BE2C (cell line): ENCODE measurements around the gene ATP23.

ENCODE experiments used
- DNase-seq: peaks from one replicate; pipeline ENCODE4 v3.0.0-alpha.2; 2020
- H3K27me3 ChIP-seq: fragments of 250-450 bp; sonication (Bioruptor Pico); 2 replicates; pipeline ENCODE4 v1.5.1; 2020; ENCODE audit warnings: mild to moderate bottlenecking
- H3K36me3 ChIP-seq: fragments of 250-450 bp; sonication (Bioruptor Pico); 2 replicates; pipeline ENCODE4 v1.5.1; 2020; ENCODE audit warnings: mild to moderate bottlenecking
- H3K4me1 ChIP-seq: fragments of 250-450 bp; sonication (Bioruptor Pico); 2 replicates; pipeline ENCODE4 v1.5.1; 2020
- H3K4me3 ChIP-seq: 2 replicates; pipeline ENCODE4 v1.5.1; 2011; ENCODE audit warnings: low read depth, low read length
- H3K9me3 ChIP-seq: fragments of 250-450 bp; sonication (Bioruptor Pico); 2 replicates; pipeline ENCODE4 v1.5.1; 2020
- TF ChIP-seq, protein P1 (sequence below): IDR thresholded peaks from 2 replicates; pipeline ENCODE4 v1.5.1; 2012; ENCODE audit warnings: mild to moderate bottlenecking, low read depth, low read length

Gene ATP23

GRCh38 chr12:57940915-57941164 is 527 bp upstream of the ATP23 start:
- H3K4me1 ChIP-seq = no peaks in the 10 kb centered on the region
- no peak for DNase-seq
- H3K36me3 ChIP-seq = no peaks in the 10 kb centered on the region
- no peaks in the 10 kb centered on the region for H3K9me3 ChIP-seq
- H3K27me3 ChIP-seq = no peaks in the 10 kb centered on the region
- peak overlapping the region; percentile 68 for H3K4me3 ChIP-seq
- TF ChIP-seq, protein P1, sequence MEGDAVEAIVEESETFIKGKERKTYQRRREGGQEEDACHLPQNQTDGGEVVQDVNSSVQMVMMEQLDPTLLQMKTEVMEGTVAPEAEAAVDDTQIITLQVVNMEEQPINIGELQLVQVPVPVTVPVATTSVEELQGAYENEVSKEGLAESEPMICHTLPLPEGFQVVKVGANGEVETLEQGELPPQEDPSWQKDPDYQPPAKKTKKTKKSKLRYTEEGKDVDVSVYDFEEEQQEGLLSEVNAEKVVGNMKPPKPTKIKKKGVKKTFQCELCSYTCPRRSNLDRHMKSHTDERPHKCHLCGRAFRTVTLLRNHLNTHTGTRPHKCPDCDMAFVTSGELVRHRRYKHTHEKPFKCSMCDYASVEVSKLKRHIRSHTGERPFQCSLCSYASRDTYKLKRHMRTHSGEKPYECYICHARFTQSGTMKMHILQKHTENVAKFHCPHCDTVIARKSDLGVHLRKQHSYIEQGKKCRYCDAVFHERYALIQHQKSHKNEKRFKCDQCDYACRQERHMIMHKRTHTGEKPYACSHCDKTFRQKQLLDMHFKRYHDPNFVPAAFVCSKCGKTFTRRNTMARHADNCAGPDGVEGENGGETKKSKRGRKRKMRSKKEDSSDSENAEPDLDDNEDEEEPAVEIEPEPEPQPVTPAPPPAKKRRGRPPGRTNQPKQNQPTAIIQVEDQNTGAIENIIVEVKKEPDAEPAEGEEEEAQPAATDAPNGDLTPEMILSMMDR = no peak

DNA sequence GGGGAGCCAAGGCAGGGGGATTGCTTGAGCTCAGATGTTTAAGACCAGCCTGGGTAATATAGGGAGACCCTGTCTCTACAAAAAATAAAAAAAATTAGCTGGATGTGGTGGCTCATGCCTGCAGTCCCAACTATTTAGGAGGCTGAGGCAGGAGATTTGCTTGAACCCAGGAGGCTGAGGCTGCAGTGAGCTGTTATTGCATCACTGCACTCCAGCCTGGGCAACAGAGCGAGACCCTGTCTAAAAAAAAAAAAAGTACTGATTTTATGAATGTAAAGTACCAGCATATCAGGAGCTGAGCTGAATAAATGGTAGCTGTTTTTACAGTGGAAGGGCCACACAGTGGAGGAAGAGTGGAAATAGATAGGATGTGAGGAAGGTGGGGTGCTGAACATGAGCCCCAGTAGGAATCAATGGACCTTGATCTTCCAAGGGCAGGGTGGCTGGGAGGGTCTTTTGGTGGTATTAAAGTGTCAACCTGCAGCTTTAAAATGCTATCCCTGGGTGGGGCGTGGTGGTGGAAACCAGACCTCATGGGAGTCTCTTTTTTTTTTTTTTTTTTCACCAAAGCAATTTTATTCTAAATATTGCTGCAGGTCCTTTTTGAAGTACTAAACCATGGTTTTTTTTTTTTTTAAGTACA is 2.2 kb downstream of the ATP23 start:
- DNase-seq = no peak
- no peaks in the 10 kb centered on the region for H3K27me3 ChIP-seq
- TF ChIP-seq, protein P1 = no peak
- no peaks in the 10 kb centered on the region for H3K4me1 ChIP-seq
- H3K9me3 ChIP-seq = no peaks in the 10 kb centered on the region
- no peak overlapping the region for H3K4me3 ChIP-seq
- H3K36me3 ChIP-seq = no peaks in the 10 kb centered on the region

DNA sequence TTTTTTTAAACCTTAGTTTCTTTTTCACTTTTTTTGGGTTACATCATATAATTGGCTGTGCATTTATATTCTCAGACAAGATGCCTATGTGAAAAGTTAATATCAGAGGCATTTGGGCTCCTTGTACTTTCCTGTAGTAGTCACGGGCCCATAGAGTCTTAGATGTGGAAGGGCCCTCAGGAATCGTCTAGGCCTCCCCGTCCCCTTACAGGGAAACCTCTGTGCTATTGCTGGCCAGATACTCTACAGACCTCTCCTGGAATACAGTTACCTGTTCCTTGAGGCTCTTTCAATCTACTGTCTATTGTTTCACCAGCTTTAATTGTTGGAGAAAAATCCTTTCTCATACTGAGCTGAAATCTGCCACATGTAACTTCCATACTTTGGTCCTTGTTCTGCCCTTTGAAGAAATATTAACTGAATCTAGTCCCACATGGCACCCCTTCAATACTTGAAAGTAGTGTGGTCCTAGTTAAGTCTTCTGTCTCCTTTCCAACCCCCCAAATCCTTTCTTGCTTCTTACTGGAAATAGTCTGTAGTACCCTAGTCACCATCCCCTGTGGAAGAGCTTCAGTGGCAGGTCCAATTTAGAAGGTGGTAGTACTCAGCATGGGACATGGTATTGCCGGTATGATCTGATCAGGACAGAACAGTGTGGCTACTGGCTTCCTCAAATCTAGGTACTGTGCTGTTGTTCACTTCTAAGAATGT is 3.1 kb downstream of the ATP23 start:
- no peaks in the 10 kb centered on the region for H3K9me3 ChIP-seq
- H3K36me3 ChIP-seq = no peaks in the 10 kb centered on the region
- H3K27me3 ChIP-seq = no peaks in the 10 kb centered on the region
- H3K4me1 ChIP-seq = no peaks in the 10 kb centered on the region
- no peak for DNase-seq
- TF ChIP-seq, protein P1 = no peak
- no peak overlapping the region for H3K4me3 ChIP-seq

GRCh38 chr12:57952766-57953165 is 11.4 kb downstream of the ATP23 start:
- no peaks in the 10 kb centered on the region for H3K9me3 ChIP-seq
- H3K36me3 ChIP-seq = no peaks in the 10 kb centered on the region
- H3K4me1 ChIP-seq = no peaks in the 10 kb centered on the region
- H3K27me3 ChIP-seq = no peaks in the 10 kb centered on the region
- TF ChIP-seq, protein P1 = no peak
- DNase-seq = no peak
- H3K4me3 ChIP-seq = no peak overlapping the region

- Histone ChIP-seq H3K4me3 (no peak overlapping the region), H3K36me3 (no peaks in the 10 kb centered on the region), H3K4me1 (no peaks in the 10 kb centered on the region), H3K9me3 (no peaks in the 10 kb centered on the region), H3K27me3 (no peaks in the 10 kb centered on the region)
- no peak for DNase-seq
- TF ChIP-seq, protein P1 = no peak
These were observed 13.4 kb downstream of the ATP23 start for GRCh38 chr12:57954768-57955167.

DNA sequence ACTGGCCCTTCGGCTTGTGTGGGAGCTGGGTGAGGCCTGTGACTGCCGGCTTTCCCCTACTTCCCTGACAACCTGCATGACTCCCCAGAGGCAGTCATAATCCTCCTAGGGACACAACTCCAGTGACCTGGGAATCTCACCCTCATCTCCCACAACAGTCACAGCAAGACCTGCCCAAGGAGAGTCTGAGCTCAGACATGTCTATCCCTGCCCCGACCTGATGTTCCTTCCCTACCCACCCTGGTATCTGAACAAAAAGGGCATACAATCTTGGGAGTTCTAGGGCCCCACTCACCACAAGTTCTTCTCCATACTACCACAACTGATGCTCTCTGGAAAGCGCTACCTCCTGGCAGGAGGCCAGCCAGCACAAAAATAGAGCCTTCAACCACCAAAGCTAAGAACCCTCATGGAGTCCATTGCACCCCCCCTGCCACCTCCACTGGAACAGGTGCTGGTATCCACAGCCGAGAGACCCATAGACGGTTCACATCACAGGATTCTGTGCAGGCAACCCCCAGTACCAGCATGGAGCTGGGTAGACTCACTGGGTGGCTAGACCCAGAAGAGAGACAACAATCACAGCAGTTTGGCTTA is 16.8 kb downstream of the ATP23 start:
- no peaks in the 10 kb centered on the region for H3K36me3 ChIP-seq
- DNase-seq = no peak
- H3K27me3 ChIP-seq = no peaks in the 10 kb centered on the region
- TF ChIP-seq, protein P1 = no peak
- H3K4me3 ChIP-seq = no peak overlapping the region
- no peaks in the 10 kb centered on the region for H3K9me3 ChIP-seq
- no peaks in the 10 kb centered on the region for H3K4me1 ChIP-seq
